ENCODE results near the gene THSD4. TPM values are rescaled to one million over a fixed set of nuclear protein-coding genes. Genes with fewer than 3 reads are reported as not detected.

Gene THSD4
- total and polyA plus RNA-seq, 2 of the 8 experiments (the other 6 are each of a cell fraction or from before 2014, with no cell fraction given): 2.5 to 6.2 TPM

DNA sequence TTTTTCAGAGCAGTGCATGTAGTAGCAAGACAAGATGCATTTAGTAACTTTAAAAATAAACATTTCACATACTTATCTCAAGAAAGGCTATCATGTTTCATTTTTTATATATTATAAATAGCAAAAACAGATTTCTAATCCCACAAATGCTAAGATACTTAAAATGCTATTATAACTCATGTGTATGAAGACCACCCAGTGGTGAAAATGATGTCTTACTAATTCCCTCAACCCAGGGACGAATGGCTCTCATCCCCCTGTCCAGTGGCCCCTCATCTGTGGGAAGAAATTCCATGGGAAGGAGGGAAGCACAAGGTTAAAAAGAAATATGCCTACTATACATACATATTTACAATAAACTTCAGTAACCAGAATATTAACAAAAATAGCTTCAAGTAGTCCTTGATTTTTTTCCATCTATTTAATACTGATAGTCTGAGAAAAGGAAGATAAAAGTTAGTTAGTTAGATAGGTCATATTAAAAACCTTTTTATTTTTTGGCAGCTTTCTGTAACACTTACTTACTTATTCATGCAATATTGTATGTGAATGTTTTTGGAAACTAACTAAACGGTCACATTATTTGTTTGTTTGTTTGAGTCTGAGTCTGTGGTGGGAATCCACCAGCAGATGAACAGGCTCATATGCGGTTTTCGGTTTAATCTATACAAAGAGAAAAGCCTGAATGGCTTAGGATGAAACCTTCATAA lies 709.9 kb downstream of the THSD4 start (continued):
- TF ChIP-seq, protein P1, sequence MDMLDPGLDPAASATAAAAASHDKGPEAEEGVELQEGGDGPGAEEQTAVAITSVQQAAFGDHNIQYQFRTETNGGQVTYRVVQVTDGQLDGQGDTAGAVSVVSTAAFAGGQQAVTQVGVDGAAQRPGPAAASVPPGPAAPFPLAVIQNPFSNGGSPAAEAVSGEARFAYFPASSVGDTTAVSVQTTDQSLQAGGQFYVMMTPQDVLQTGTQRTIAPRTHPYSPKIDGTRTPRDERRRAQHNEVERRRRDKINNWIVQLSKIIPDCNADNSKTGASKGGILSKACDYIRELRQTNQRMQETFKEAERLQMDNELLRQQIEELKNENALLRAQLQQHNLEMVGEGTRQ (IDR thresholded peaks at IDR 0.05; ENCODE audit: low read length): no peak
- no peak for TF ChIP-seq BCL11A (IDR thresholded peaks at IDR 0.05; ENCODE audit: low read depth in 2 of 2, low read length in 2 of 2)
- no peak for TF ChIP-seq FOSL1 (IDR thresholded peaks at IDR 0.05; ENCODE audit: insufficient read depth, low read depth, low read length)
- TF ChIP-seq CTBP2 (IDR thresholded peaks at IDR 0.05; ENCODE audit: borderline replicate concordance, insufficient read depth, insufficient read length, low read length): no peak
- TF ChIP-seq, protein P2, sequence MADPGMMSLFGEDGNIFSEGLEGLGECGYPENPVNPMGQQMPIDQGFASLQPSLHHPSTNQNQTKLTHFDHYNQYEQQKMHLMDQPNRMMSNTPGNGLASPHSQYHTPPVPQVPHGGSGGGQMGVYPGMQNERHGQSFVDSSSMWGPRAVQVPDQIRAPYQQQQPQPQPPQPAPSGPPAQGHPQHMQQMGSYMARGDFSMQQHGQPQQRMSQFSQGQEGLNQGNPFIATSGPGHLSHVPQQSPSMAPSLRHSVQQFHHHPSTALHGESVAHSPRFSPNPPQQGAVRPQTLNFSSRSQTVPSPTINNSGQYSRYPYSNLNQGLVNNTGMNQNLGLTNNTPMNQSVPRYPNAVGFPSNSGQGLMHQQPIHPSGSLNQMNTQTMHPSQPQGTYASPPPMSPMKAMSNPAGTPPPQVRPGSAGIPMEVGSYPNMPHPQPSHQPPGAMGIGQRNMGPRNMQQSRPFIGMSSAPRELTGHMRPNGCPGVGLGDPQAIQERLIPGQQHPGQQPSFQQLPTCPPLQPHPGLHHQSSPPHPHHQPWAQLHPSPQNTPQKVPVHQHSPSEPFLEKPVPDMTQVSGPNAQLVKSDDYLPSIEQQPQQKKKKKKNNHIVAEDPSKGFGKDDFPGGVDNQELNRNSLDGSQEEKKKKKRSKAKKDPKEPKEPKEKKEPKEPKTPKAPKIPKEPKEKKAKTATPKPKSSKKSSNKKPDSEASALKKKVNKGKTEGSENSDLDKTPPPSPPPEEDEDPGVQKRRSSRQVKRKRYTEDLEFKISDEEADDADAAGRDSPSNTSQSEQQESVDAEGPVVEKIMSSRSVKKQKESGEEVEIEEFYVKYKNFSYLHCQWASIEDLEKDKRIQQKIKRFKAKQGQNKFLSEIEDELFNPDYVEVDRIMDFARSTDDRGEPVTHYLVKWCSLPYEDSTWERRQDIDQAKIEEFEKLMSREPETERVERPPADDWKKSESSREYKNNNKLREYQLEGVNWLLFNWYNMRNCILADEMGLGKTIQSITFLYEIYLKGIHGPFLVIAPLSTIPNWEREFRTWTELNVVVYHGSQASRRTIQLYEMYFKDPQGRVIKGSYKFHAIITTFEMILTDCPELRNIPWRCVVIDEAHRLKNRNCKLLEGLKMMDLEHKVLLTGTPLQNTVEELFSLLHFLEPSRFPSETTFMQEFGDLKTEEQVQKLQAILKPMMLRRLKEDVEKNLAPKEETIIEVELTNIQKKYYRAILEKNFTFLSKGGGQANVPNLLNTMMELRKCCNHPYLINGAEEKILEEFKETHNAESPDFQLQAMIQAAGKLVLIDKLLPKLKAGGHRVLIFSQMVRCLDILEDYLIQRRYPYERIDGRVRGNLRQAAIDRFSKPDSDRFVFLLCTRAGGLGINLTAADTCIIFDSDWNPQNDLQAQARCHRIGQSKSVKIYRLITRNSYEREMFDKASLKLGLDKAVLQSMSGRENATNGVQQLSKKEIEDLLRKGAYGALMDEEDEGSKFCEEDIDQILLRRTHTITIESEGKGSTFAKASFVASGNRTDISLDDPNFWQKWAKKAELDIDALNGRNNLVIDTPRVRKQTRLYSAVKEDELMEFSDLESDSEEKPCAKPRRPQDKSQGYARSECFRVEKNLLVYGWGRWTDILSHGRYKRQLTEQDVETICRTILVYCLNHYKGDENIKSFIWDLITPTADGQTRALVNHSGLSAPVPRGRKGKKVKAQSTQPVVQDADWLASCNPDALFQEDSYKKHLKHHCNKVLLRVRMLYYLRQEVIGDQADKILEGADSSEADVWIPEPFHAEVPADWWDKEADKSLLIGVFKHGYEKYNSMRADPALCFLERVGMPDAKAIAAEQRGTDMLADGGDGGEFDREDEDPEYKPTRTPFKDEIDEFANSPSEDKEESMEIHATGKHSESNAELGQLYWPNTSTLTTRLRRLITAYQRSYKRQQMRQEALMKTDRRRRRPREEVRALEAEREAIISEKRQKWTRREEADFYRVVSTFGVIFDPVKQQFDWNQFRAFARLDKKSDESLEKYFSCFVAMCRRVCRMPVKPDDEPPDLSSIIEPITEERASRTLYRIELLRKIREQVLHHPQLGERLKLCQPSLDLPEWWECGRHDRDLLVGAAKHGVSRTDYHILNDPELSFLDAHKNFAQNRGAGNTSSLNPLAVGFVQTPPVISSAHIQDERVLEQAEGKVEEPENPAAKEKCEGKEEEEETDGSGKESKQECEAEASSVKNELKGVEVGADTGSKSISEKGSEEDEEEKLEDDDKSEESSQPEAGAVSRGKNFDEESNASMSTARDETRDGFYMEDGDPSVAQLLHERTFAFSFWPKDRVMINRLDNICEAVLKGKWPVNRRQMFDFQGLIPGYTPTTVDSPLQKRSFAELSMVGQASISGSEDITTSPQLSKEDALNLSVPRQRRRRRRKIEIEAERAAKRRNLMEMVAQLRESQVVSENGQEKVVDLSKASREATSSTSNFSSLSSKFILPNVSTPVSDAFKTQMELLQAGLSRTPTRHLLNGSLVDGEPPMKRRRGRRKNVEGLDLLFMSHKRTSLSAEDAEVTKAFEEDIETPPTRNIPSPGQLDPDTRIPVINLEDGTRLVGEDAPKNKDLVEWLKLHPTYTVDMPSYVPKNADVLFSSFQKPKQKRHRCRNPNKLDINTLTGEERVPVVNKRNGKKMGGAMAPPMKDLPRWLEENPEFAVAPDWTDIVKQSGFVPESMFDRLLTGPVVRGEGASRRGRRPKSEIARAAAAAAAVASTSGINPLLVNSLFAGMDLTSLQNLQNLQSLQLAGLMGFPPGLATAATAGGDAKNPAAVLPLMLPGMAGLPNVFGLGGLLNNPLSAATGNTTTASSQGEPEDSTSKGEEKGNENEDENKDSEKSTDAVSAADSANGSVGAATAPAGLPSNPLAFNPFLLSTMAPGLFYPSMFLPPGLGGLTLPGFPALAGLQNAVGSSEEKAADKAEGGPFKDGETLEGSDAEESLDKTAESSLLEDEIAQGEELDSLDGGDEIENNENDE (IDR thresholded peaks at IDR 0.05; ENCODE audit: insufficient replicate concordance, low read length): no peak

Data from H1 (cell line).